GM19395 (cell line): ENCODE measurements around the gene RTN4IP1.
"Not testable (repeated sequence)": the region's sequence is repeated elsewhere in the genome, so short reads cannot be mapped to it uniquely, and the experiment has no call there.

Experiments
- ATAC-seq: cut with Tn5 transposase; IDR thresholded peaks from one replicate; pipeline ENCODE4 v1.9.1; 2021; ENCODE audit warnings: mild to moderate bottlenecking, moderate library complexity; ENCODE audit not compliant: unreplicated experiment

Gene RTN4IP1

GRCh38 chr6:106548926-106549455 is 80.3 kb downstream of the RTN4IP1 start:
- ATAC-seq, result not testable (repeated sequence)

DNA sequence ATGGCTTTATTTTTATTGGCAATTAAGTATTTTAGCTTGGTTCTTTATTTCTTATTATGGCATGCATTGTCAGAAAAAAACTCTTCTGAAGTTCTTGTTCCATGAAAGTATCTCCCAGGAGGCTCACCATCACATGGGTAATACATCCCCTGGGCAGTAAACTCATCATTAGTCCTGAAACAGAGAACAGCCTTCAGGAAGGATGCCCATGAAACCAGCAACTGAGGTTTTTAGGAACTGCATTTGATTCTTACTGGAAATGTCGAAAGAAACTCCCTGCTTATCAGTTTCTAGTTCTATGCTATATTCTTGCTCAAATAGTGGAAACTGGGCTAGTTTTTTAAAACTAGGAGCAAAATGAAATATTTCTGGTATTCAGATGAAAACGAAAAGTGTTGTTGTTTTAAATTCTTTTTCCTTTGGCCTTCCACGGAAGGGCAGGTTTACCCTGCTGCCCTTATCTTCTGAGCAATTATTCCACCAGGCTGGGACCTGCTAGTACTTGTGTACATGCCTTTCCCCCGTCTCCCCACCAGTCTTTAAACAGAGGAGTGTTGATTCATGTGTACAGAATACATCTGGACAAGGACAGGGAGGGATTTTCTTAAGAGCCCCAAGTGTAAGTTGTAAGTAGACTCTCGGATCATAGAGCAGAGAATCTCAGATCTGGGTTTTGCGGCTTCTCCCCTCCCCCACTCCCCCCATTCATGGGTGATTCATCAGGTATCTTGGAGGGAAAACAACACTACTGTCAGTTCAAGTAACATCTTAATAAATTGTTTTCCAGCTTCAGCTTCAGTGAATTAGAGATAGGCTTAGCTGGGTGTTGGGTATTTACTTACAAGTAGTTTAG is 81.5 kb downstream of the RTN4IP1 start:
- ATAC-seq, result no peak

DNA sequence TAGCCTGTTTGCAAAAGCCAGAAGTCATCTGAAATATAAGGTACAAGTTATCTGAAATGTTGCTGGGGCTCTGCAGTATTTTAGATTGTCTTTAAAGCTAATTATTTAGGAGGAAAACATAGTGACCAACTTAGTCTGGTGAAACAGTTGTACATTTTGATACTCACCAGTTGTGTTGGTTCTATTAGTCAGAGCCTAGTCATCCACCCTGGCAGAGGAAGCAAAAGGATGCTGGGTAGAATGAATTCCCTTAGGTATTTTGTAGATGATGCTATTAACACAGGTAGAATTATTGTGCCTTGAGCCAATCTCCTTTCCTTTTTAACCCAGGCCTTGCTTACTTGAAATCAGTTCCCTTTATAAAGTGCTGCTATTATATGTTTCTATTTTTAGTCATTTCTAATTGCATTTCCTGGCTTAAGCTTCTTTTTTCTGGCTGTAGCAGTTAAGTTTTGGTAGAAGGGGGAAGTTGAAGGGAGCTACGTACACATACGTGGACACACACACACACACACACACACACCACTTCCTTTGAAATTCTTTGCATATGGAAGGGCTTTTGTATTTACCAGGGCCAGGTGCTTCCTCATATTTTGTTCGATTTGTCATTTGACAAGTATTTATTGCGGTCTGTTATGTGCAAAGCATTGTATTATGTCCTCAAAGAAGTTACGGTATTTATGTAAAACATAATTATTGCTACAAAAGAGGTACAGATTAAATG is 82.4 kb downstream of the RTN4IP1 start:
- no peak for ATAC-seq

DNA sequence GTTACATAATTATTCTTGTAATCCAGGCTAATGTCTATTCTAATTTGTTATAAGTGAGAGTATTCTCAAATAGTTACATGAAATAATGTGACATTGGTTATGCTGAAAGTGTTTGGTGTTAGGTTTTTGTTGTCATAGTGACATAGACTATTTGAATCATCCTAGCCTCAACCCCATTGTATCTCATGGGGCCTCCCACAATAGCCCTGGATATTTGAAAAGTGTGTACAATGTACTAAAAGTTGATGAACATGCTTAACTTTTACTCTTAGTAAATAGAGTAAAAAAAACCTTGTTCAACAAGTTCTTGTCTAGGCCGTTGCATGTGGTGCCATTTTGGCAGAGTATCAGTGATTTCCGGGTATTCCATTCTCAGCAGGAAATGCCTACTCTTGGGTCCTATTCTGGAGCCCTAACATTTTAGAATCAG is 83.0 kb downstream of the RTN4IP1 start:
- no peak for ATAC-seq

DNA sequence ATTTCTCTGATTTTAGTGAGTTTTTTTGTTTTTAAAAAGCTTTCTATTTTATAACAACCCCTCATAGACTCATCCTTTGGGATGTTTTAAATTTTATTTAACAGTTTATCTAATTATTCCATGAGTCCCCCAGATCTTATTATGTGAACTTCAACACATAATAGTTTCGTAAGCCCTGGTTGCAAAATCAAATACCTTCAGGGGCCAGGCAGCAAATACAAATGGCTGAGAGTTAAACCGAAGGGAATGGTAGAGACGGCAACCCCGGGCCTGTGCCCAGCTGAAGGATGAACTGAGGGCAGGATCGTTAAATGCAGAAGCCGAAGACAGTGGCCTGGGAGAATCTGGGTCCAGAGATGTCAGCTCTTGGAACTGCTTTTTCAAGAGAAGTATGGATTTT is 88.4 kb downstream of the RTN4IP1 start:
- no peak for ATAC-seq

GRCh38 chr6:106540432-106540831 is 88.9 kb downstream of the RTN4IP1 start:
- no peak for ATAC-seq

DNA sequence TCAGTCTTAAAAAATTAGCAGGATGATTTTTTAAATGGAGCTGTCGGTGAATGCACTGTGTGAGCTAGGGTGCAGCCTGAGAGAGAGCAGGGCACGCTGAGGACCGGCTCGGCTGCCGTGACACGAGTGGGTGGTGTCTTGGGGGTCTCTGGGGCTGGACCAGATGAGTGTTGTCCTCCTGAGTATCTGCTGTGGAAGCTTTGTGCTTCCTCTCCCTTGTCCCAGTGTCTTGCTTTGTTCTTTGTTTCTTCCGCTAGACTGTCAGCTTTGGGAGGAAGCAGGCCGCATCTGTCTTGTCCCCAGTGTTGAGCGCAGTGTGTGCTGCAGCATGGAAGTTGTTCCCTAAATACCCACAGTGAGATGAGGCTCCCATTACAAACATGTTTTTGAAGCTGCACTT is 89.4 kb downstream of the RTN4IP1 start:
- ATAC-seq, result no peak

DNA sequence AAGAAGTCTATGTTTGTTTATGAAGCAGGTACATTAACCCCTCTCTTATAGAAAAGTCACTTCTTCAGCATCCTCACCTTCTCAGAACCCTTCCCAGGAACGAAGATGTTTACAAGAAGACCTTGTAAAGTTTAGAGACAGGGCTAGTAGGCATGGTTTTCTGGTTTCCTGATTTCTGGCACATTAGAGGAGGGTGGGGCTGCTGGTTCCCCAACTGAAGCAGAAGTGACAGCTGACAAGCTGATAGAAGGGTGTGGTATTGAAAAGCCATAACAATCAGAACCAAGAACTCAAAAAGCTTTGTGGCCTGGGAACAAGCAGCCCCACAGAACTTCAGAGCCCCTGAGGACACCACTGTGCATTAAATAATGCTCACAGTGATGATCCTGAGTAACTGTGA is 91.2 kb downstream of the RTN4IP1 start:
- no peak for ATAC-seq

DNA sequence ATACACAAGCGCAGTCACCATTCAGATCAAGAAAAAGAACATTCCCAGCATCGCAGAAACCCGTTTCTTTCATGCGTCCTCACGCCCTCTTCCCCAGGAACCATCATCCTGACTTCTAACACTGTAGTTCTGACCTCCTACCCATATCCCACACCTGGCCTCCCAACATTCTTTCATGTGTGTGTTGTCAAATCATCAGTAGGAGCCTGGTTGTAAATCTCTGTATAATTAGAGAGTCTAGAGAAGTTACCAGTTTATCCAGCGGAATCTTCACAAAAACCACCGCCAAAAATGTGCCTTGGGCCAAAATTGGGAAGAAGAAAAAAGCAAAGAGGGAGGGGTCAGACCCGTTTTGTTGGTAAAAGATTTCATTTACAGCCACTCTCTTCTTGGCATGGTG is 91.6 kb downstream of the RTN4IP1 start:
- ATAC-seq, result no peak

DNA sequence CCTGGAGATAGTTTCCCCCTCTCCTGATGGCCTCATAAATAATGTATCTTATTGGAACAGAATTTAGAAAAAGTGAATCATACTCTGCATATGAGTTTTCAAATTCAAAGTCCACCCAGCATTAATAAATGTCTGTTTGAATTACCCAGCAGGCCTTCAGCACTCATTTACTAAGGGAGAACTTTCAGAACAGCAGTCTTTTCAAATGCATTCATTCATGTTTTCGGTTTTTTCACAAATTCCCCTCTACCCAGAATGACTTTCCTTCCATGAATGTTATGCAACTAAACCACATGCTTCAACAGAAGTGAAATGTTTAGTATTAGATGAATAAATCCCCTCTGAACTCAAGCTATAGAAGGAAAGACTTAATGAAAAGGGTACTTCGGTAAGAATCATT is 92.4 kb downstream of the RTN4IP1 start:
- ATAC-seq, result no peak

DNA sequence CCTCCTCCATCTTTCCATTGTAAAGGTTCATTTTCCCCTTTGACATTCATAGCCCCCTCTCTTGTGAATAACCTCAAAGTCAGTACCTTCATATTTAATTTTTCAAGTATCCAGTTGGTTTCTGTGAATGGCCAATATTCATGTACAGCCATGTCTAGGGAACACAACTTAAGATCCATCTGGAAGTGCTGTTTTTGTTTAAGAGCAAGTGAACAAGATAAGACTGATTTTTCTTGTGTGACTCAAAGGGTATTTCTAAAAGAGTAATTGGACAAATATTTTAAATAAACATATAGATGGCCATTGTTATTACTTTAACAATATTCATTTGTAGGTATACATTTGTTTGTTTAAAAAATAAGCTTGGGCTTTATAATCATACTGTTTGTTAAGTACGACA is 92.9 kb downstream of the RTN4IP1 start:
- ATAC-seq, result no peak

DNA sequence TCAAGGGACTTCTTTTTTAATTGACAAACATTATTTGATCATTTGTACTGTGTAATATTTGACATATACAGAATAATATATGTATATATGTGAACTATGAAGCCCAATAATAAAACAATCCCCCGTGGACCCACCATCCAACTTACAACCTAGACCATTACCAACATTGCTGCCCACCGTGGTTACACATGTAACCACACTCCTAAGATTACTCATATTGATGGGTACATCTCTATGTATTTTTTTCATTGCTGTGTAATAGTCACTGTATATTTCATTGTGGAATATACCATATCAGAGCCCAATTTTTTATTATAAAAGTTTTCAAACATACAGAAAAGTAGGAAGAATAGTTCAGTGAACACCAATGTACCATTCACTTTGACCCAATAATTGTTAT is 94.3 kb downstream of the RTN4IP1 start:
- ATAC-seq, result no peak

- peak; percentile 51 for ATAC-seq
Measured at GRCh38 chr6:106534564-106534982, 94.7 kb downstream of the RTN4IP1 start.

DNA sequence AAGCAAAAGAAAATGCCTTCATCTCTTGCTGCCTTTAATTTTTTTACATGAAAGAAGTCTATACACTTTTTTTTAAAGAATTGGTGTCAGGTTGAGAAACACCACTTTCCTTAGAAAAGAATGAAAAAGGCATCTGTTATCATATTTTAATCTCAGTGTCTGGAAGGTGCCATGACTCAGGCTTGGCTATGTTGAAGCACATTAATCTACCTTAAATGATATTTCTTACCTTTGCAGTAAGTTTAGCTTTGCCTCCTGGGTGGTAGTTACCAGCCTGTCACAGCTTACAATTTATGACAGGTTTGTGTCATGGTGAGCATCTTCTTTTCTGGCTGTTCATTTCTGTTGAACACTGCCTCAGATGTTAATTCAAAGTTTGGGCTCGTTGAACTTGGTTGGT is 95.3 kb downstream of the RTN4IP1 start:
- ATAC-seq, result no peak

GRCh38 chr6:106533054-106533453 is 96.2 kb downstream of the RTN4IP1 start:
- ATAC-seq, result no peak

DNA sequence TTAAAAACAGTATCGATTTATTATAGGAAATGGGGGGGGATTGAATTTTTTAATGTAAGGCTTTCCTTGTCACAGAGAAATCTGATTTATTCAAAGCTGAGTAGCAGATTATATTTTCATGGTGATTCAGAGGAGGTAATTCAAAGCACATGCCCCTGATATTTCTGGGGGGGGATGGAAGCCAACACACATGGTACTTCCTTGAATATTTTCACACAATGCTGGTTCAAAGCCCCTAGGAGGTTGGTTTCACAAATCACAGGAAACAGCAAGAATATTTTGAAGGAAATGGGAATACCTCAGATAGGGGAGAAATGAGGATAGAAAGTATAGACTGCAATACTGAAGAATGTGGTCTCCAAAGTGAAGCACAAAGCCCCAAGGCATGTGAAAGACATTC is 98.8 kb downstream of the RTN4IP1 start:
- ATAC-seq, result no peak

GRCh38 chr6:106530026-106530425 is 99.3 kb downstream of the RTN4IP1 start:
- ATAC-seq, result no peak

DNA sequence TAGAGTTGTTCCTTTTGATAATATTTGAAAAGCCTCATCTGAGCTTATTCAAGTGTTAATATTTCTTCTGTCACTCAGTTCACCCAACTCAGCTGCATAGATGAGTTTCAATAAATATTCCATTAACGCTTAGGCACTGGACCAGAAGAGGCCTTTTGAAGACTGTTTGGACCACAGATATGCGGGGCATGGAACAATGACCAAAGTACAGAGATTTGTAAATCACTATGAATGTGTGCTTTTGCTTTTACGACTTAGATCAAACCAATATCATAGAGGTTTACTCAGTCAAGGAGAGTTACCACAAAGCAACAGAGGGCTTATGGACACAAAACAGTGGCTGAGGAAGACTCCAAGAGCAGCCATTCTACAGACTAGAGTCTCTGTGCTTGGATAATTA is 99.9 kb downstream of the RTN4IP1 start:
- ATAC-seq, result no peak

DNA sequence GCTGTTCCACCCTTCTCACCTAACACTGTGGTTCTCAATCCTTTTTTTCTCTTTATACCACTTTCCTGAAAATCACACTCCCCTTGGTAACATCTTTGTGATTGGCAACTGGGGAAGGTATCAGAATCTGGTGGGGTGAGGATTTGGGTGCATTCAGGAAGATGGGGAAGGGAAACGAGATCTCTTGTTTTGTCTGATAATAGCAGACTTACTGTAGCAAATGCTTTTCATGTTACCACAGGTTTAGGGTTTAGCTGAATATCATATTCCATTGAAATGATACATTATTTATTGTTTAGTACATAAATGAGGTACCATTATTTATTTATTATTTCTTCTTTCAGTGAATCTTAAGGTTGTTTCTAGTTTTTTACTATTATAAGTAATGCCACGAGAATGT is 100.8 kb downstream of the RTN4IP1 start:
- ATAC-seq, result no peak

DNA sequence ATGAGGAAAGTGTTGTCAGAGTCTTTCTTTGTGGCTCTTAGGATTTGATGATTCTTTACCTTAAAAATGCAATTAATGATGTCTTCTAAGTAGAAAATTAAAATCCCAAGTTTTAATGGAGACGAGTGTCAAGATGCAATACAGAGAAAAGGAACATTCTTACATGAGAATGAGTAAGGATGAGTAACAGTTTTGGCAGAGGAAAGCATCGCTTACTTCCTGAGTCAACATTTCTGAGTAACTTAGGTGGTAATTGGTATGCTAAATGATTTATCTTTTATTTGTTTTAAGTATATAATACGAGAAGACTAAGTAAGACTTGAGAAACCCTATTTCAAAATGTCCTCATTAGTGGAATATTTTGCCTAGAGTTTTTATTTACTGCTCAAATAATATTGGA is 101.3 kb downstream of the RTN4IP1 start:
- ATAC-seq, result no peak

- no peak for ATAC-seq
Measured at GRCh38 chr6:106527117-106527516, 102.2 kb downstream of the RTN4IP1 start.

DNA sequence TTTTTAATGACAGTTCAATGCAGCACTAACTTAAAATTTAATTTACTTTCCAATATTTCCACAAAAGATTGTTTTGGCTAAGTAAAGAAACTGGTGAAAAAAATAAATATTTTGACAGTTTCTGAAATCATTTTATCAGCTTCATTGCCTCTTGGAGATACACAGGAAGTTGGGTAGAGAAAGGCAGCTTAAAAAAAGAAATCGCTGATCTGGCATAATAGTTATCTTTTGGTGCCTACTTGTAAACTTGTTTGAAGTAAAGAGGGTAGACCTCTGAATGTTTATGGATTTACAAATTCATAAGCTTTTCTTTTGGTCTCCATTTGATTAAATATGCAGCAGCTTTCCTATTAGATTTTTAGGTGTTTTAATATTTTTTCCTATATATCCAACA is 103.4 kb downstream of the RTN4IP1 start:
- no peak for ATAC-seq
